ENCODE results near the gene CES2. TPM values are rescaled to one million over a fixed set of nuclear protein-coding genes. Genes with fewer than 3 reads are reported as not detected.

CES2 gene
- total and polyA plus RNA-seq, 10 of the 15 experiments (the other 5 are each of a cell fraction or from before 2014, with no cell fraction given), result 1.6 to 33.7 (median 21.0) TPM

DNA sequence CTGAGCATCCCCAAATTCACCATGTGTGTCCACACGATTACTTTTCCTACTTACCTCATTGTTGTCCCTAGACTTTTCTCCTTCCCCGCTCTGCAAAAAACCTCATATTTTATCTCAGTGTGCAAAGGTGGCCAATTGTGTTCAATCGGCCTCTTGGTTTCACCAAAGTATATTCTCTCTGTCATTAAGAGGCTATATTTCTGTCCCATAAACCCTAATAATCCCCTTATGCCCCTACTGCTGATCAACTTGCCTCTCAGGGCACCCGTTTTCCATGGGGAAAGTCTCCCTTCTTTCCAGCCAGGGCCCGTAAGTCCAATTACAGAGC, 11.6 kb downstream of the CES2 start:
- CTCF ChIA-PET, result interaction anchor here (0.6 to 2.2 kb wide), 12 partner anchors 12 to 275 kb away, joined by 3 to 8 read pairs (median 4); no protein-coding TSS in a partner anchor
- H4K20me1 ChIP-seq (ENCODE audit: control insufficient read depth, insufficient read depth), result no peaks in the 10 kb centered on the region
- WGBS (ENCODE audit: insufficient coverage, insufficient replicate concordance, low lambda C conversion rate, missing lambda C conversion rate), result 10% methylated on average over 5 of the region's 5 CpGs
- H3K36me3 ChIP-seq (ENCODE audit: control insufficient read depth in 2 of 2, insufficient read depth in 2 of 2, low read length in 1 of 2), result no peaks in the 10 kb centered on the region; a peak in 1 of 4 replicates
- H3K27ac ChIP-seq (ENCODE audit: control insufficient read depth, insufficient read depth), result no peak overlapping the region
- no peak overlapping the region for H3K9ac ChIP-seq (ENCODE audit: control insufficient read depth, insufficient read depth, low read length)
- BruUV-seq (replicated peaks), result no TSS peak
- intact Hi-C loops (cut with micrococcal nuclease; ENCODE audit: unreplicated experiment) (loop anchor here (1.0 kb wide), 1 partner anchor 52 kb away; no protein-coding TSS in a partner anchor), in situ Hi-C loops (cut with MboI) (no loop called here)
- DNase-seq (ENCODE audit: low read depth, low spot score) (no peak), ATAC-seq (no peak), FAIRE-seq (no peak)
- H3K4me3 ChIP-seq, result no peak overlapping the region
- H3K4me2 ChIP-seq (ENCODE audit: control insufficient read depth, insufficient read depth), result no peak overlapping the region
- no peaks in the 10 kb centered on the region for H3K27me3 ChIP-seq (replicated peaks in 1 of 2; ENCODE audit: control insufficient read depth in 2 of 2, insufficient read depth in 2 of 2, low read length in 1 of 2)
- no peaks in the 10 kb centered on the region for H3K9me3 ChIP-seq (replicated peaks; ENCODE audit: control insufficient read depth, insufficient read depth, low read length)
- H2AFZ ChIP-seq (ENCODE audit: control insufficient read depth, low read depth, low read length), result no peak overlapping the region
- H3K4me1 ChIP-seq (ENCODE audit: control insufficient read depth, insufficient read depth, low read length), result peaks cover 19% of the 10 kb centered on the region
- RAD21 ChIA-PET (ENCODE audit: unreplicated experiment), result interaction anchor here (0.7 to 1.1 kb wide), 2 partner anchors 14 to 71 kb away, joined by 3 to 6 read pairs; no protein-coding TSS in a partner anchor
- TF ChIP-seq CREM (IDR thresholded peaks at IDR 0.05; ENCODE audit: low read depth) (no peak), POU2F2 (IDR thresholded peaks at IDR 0.05; ENCODE audit: borderline replicate concordance, low read depth, low read length) (no peak), HDAC6 (IDR thresholded peaks at IDR 0.05; ENCODE audit: unreplicated experiment) (no peak), NFYA (IDR thresholded peaks at IDR 0.05; ENCODE audit: borderline replicate concordance, low read depth, low read length) (no peak), POLR2AphosphoS5 (IDR thresholded peaks at IDR 0.05; ENCODE audit: low read length) (no peak), IKZF1 (conservative IDR thresholded peaks at IDR 0.05) (no peak), POLR2A (IDR thresholded peaks at IDR 0.05; ENCODE audit: low read depth, low read length) (no peak), RUNX3 (IDR thresholded peaks at IDR 0.05; ENCODE audit: low read length) (no peak), SMAD1 (IDR thresholded peaks at IDR 0.05; ENCODE audit: low read depth, partially characterized antibody) (no peak), CBX3 (IDR thresholded peaks at IDR 0.05; ENCODE audit: borderline replicate concordance, low read depth) (no peak), GABPA (IDR thresholded peaks at IDR 0.05; ENCODE audit: low read depth) (no peak), NFYB (IDR thresholded peaks at IDR 0.05; ENCODE audit: insufficient read depth, low read depth, low read length) (no peak)
- TF ChIP-seq, protein P1, sequence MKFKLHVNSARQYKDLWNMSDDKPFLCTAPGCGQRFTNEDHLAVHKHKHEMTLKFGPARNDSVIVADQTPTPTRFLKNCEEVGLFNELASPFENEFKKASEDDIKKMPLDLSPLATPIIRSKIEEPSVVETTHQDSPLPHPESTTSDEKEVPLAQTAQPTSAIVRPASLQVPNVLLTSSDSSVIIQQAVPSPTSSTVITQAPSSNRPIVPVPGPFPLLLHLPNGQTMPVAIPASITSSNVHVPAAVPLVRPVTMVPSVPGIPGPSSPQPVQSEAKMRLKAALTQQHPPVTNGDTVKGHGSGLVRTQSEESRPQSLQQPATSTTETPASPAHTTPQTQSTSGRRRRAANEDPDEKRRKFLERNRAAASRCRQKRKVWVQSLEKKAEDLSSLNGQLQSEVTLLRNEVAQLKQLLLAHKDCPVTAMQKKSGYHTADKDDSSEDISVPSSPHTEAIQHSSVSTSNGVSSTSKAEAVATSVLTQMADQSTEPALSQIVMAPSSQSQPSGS (IDR thresholded peaks at IDR 0.05; ENCODE audit: low read length), result no peak
- TF ChIP-seq, protein P2, sequence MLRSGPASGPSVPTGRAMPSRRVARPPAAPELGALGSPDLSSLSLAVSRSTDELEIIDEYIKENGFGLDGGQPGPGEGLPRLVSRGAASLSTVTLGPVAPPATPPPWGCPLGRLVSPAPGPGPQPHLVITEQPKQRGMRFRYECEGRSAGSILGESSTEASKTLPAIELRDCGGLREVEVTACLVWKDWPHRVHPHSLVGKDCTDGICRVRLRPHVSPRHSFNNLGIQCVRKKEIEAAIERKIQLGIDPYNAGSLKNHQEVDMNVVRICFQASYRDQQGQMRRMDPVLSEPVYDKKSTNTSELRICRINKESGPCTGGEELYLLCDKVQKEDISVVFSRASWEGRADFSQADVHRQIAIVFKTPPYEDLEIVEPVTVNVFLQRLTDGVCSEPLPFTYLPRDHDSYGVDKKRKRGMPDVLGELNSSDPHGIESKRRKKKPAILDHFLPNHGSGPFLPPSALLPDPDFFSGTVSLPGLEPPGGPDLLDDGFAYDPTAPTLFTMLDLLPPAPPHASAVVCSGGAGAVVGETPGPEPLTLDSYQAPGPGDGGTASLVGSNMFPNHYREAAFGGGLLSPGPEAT (IDR thresholded peaks at IDR 0.05; ENCODE audit: low read depth), result no peak
- TF ChIP-seq, protein P3, sequence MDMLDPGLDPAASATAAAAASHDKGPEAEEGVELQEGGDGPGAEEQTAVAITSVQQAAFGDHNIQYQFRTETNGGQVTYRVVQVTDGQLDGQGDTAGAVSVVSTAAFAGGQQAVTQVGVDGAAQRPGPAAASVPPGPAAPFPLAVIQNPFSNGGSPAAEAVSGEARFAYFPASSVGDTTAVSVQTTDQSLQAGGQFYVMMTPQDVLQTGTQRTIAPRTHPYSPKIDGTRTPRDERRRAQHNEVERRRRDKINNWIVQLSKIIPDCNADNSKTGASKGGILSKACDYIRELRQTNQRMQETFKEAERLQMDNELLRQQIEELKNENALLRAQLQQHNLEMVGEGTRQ (IDR thresholded peaks at IDR 0.05; ENCODE audit: borderline replicate concordance, low read depth, low read length), result no peak
- TF ChIP-seq, protein P4, sequence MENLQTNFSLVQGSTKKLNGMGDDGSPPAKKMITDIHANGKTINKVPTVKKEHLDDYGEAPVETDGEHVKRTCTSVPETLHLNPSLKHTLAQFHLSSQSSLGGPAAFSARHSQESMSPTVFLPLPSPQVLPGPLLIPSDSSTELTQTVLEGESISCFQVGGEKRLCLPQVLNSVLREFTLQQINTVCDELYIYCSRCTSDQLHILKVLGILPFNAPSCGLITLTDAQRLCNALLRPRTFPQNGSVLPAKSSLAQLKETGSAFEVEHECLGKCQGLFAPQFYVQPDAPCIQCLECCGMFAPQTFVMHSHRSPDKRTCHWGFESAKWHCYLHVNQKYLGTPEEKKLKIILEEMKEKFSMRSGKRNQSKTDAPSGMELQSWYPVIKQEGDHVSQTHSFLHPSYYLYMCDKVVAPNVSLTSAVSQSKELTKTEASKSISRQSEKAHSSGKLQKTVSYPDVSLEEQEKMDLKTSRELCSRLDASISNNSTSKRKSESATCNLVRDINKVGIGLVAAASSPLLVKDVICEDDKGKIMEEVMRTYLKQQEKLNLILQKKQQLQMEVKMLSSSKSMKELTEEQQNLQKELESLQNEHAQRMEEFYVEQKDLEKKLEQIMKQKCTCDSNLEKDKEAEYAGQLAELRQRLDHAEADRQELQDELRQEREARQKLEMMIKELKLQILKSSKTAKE (IDR thresholded peaks at IDR 0.05; ENCODE audit: low read depth, poor library complexity, severe bottlenecking), result no peak
- TF ChIP-seq, protein P5, sequence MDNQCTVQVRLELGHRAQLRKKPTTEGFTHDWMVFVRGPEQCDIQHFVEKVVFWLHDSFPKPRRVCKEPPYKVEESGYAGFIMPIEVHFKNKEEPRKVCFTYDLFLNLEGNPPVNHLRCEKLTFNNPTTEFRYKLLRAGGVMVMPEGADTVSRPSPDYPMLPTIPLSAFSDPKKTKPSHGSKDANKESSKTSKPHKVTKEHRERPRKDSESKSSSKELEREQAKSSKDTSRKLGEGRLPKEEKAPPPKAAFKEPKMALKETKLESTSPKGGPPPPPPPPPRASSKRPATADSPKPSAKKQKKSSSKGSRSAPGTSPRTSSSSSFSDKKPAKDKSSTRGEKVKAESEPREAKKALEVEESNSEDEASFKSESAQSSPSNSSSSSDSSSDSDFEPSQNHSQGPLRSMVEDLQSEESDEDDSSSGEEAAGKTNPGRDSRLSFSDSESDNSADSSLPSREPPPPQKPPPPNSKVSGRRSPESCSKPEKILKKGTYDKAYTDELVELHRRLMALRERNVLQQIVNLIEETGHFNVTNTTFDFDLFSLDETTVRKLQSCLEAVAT (IDR thresholded peaks at IDR 0.05), result no peak
- POLR2A ChIA-PET, result no interaction called here
- H3K79me2 ChIP-seq (ENCODE audit: control insufficient read depth, insufficient read depth, low read length), result no peaks in the 10 kb centered on the region
- SMC1A ChIA-PET (ENCODE audit: uncharacterized antibody, unreplicated experiment), result interaction anchor here (0.6 kb wide), 1 partner anchor 226 kb away, joined by 3 read pairs; no protein-coding TSS in a partner anchor
